ENCODE data around the gene UBB. TPM values are rescaled to one million over a fixed set of nuclear protein-coding genes. Genes with fewer than 3 reads are reported as not detected.

The UBB gene
- total and polyA plus RNA-seq, 8 donors = 1,151 to 2,150 (median 1,688) TPM

DNA sequence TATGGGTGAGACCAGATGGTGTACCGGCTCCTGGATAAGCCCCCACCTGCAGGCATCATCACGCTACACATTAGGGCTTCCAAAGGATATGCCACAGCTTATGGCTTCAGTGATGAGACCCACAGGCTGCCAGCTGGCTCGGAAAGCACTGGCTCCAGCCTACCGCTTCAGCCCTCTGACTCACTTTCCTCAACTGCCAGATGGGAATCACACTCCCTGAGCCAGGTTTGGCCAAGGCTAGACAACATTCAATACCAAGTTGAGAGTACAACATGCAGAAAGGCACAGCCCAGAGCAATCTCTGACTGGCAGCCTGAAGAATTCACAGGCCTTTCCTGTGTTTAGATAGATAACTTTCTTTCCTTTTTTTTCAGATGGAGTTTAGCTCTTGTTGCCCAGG lies 37.9 kb upstream of the UBB start:
- DNase-seq (no peak), ATAC-seq (no peak)
- TF ChIP-seq, protein P1, sequence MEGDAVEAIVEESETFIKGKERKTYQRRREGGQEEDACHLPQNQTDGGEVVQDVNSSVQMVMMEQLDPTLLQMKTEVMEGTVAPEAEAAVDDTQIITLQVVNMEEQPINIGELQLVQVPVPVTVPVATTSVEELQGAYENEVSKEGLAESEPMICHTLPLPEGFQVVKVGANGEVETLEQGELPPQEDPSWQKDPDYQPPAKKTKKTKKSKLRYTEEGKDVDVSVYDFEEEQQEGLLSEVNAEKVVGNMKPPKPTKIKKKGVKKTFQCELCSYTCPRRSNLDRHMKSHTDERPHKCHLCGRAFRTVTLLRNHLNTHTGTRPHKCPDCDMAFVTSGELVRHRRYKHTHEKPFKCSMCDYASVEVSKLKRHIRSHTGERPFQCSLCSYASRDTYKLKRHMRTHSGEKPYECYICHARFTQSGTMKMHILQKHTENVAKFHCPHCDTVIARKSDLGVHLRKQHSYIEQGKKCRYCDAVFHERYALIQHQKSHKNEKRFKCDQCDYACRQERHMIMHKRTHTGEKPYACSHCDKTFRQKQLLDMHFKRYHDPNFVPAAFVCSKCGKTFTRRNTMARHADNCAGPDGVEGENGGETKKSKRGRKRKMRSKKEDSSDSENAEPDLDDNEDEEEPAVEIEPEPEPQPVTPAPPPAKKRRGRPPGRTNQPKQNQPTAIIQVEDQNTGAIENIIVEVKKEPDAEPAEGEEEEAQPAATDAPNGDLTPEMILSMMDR (IDR thresholded peaks at IDR 0.05) = no peak
- no peak overlapping the region for H3K4me3 ChIP-seq
- no peak overlapping the region for H3K27ac ChIP-seq
- intact Hi-C loops (cut with DNase I) = no loop called here
- H3K36me3 ChIP-seq = peaks cover 0 to 17% of the 10 kb centered on the region in 2 donors
- no peaks in the 10 kb centered on the region for H3K9me3 ChIP-seq
- H3K27me3 ChIP-seq = no peaks in the 10 kb centered on the region
- no peaks in the 10 kb centered on the region for H3K4me1 ChIP-seq

DNA sequence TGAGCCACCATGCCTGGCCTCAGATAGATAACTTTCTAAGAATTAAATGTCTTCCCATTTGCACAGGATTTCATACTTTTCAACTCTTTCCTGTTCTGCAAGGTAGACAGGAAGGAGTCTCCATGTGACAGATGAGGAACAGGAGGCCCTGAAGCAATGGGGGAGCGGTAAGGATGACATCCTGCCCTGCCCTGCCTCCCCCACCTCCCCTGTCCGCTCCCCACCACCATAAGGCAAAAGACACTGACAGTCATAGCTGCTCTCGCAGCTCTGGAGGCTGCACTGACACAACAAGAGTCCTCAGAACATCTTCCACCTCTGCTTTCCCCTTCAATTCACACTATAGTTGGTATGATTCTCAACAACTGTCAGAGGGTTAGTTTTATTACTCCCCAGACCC lies 37.3 kb upstream of the UBB start:
- peaks cover 0 to 17% of the 10 kb centered on the region in 2 donors for H3K36me3 ChIP-seq
- H3K27me3 ChIP-seq = no peaks in the 10 kb centered on the region
- intact Hi-C loops (cut with DNase I) = no loop called here
- H3K9me3 ChIP-seq = no peaks in the 10 kb centered on the region
- H3K4me1 ChIP-seq = no peaks in the 10 kb centered on the region
- H3K27ac ChIP-seq = no peak overlapping the region
- ATAC-seq (no peak), DNase-seq (no peak)
- TF ChIP-seq, protein P1 (IDR thresholded peaks at IDR 0.05) = no peak
- H3K4me3 ChIP-seq = no peak overlapping the region

DNA sequence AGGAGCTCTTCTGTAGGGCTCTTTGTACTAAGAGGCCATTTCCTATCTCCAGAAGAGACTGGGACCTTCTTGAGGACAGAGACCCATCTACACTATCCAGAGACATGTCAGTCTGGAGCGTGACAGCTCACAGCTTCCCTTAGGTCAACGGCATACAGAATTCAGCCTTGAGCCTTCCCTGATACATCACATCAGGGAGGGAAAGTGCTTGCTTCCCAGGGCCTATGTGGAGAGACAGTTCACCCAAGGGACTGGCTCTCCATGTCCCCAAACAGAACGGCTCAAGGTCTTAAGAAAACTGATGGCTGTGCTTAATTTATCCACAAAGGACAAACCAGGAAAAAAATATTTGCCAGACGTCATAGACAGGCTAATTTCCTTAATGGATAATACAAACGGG lies 35.3 kb upstream of the UBB start:
- DNase-seq (no peak), ATAC-seq (no peak)
- Histone ChIP-seq H3K4me3 (no peak overlapping the region), H3K27ac (no peak overlapping the region), H3K9me3 (no peaks in the 10 kb centered on the region), H3K4me1 (no peaks in the 10 kb centered on the region), H3K27me3 (no peaks in the 10 kb centered on the region), H3K36me3 (peaks cover 0 to 27% of the 10 kb centered on the region in 2 donors)
- intact Hi-C loops (cut with DNase I) = no loop called here
- TF ChIP-seq, protein P1 (IDR thresholded peaks at IDR 0.05) = no peak

DNA sequence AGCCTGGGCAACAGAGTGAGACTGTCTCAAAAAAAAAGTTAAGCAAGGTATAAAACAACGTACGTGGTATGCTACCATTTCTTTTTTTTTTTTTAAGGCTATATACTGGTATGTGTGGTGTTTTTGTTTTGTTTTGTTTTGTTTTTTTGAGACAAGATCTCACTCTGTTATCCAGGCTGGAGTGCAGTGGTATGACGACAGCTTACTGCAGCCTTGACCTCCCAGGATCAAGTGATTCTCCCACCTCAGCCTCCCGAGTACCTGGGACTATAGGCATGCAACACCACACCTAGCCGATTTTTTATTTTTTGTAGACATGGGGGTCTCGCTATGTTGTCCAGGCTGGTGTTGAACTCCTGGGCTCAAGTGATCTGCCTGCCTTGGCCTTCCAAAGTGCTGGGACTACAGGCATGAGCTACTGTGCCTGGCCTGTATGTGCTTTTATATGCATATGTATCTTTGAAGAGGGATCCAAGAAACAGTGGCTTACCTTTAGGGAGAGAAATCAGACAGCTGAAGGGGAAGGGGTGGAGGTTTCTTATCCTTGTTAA lies 34.1 kb upstream of the UBB start:
- Histone ChIP-seq H3K4me3 (no peak overlapping the region), H3K9me3 (no peaks in the 10 kb centered on the region), H3K27me3 (peaks cover 0 to 4% of the 10 kb centered on the region in 2 donors), H3K27ac (no peak overlapping the region), H3K36me3 (peaks cover 0 to 27% of the 10 kb centered on the region in 2 donors), H3K4me1 (peaks cover 0 to 1% of the 10 kb centered on the region in 2 donors)
- DNase-seq = no peak
- no peak for ATAC-seq
- TF ChIP-seq, protein P1 (IDR thresholded peaks at IDR 0.05) = no peak
- intact Hi-C loops (cut with DNase I) = no loop called here

DNA sequence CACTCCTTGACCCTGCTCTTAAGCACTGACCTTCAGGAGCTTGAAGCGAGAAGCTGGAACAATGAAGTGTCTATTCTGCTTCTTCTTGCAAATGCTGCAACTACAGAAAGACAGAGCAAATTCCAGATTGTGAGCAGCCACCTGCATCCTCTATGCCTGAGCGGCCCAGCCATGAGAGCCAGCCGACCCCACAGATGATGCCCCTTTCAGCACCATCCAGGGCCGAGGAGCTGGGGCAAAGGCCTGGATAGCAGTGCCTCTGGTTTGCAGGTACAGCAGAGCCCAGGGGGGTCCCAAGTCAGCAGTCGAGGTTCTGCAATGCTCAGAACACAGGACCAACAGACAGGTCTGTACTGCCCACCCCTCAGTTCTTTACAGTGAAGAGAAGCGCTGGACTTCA lies 32.3 kb upstream of the UBB start:
- ATAC-seq = no peak
- no peak overlapping the region for H3K27ac ChIP-seq
- H3K36me3 ChIP-seq = peaks cover 0 to 13% of the 10 kb centered on the region in 2 donors
- intact Hi-C loops (cut with DNase I) = no loop called here
- no peak for DNase-seq
- H3K4me3 ChIP-seq = no peak overlapping the region
- H3K27me3 ChIP-seq = peaks cover 0 to 21% of the 10 kb centered on the region in 2 donors
- TF ChIP-seq, protein P1 (IDR thresholded peaks at IDR 0.05) = no peak
- peaks cover 0 to 13% of the 10 kb centered on the region in 2 donors for H3K4me1 ChIP-seq
- no peaks in the 10 kb centered on the region for H3K9me3 ChIP-seq

Data from left lung (tissue), 10 donors.